ENCODE results near the gene TDP2. TPM values are rescaled to one million over a fixed set of nuclear protein-coding genes. Genes with fewer than 3 reads are reported as not detected.
A peak's percentile ranks its signal among the peaks of the same experiment; 100 is the strongest.

TDP2 gene
- total RNA-seq, 4 donors from 2014 or later: 25.2 to 44.4 (median 37.6) TPM

GRCh38 chr6:24649691-24650090 is 17.0 kb downstream of the TDP2 start:
- Histone ChIP-seq H3K4me1 (peaks cover 4 to 16% (median 6%) of the 10 kb centered on the region in 4 donors), H3K36me3 (peaks cover 0 to 52% (median 33%) of the 10 kb centered on the region in 4 donors), H3K27me3 (no peaks in the 10 kb centered on the region), H3K9me3 (no peaks in the 10 kb centered on the region), H3K27ac (replicated peaks in 1 of 4) (no peak overlapping the region), H3K4me3 (no peak overlapping the region)
- no peak for DNase-seq (ENCODE audit: extremely low spot score)
- 75% methylated on average over 2 of the region's 2 CpGs for WGBS
- intact Hi-C loops (cut with DNase I): no loop called here
- no peak for TF ChIP-seq POLR2A (IDR thresholded peaks at IDR 0.05; ENCODE audit: low read depth)
- TF ChIP-seq CTCF (IDR thresholded peaks at IDR 0.05): no peak
- no peak for TF ChIP-seq POLR2AphosphoS5 (IDR thresholded peaks at IDR 0.05)
- TF ChIP-seq EP300 (IDR thresholded peaks at IDR 0.05): no peak

DNA sequence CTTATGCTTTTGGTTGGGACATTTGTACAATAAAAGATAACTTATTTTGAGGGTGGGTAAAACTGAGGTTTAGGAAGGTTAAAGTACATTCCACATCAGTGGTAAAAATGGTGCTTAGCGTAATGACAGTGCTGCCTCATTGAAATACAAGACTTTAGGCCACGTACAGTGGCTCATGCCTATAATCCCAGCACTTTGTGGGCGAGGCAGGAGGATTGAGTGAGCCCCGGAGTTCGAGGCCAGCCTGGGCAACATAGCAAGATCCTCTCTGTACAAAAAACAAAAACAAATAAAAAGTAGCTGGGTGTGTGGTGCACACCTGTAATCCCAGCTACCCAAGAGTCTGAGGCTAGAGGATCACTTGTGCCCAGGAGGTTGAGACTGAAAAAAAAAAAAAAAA is 18.4 kb downstream of the TDP2 start:
- Histone ChIP-seq H3K36me3 (peaks cover 0 to 38% (median 28%) of the 10 kb centered on the region in 4 donors), H3K4me3 (no peak overlapping the region), H3K27ac (replicated peaks in 1 of 4) (no peak overlapping the region), H3K4me1 (peaks cover 4 to 16% (median 6%) of the 10 kb centered on the region in 4 donors), H3K27me3 (peaks cover 0 to 8% (median 2%) of the 10 kb centered on the region in 4 donors), H3K9me3 (no peaks in the 10 kb centered on the region)
- intact Hi-C loops (cut with DNase I): no loop called here
- 96% methylated on average over 5 of the region's 5 CpGs for WGBS
- TF ChIP-seq EP300 (IDR thresholded peaks at IDR 0.05): no peak
- no peak for TF ChIP-seq POLR2A (IDR thresholded peaks at IDR 0.05; ENCODE audit: low read depth)
- TF ChIP-seq CTCF (IDR thresholded peaks at IDR 0.05): no peak
- TF ChIP-seq POLR2AphosphoS5 (IDR thresholded peaks at IDR 0.05): no peak
- DNase-seq (ENCODE audit: extremely low spot score): no peak

GRCh38 chr6:24646771-24647170 is 19.9 kb downstream of the TDP2 start:
- no peak for TF ChIP-seq EP300 (IDR thresholded peaks at IDR 0.05)
- no peak for TF ChIP-seq CTCF (IDR thresholded peaks at IDR 0.05)
- no peak for TF ChIP-seq POLR2A (IDR thresholded peaks at IDR 0.05; ENCODE audit: low read depth)
- TF ChIP-seq POLR2AphosphoS5 (IDR thresholded peaks at IDR 0.05): no peak
- Histone ChIP-seq H3K9me3 (no peaks in the 10 kb centered on the region), H3K4me1 (peaks cover 4 to 16% (median 6%) of the 10 kb centered on the region in 4 donors), H3K36me3 (peaks cover 0 to 23% (median 15%) of the 10 kb centered on the region in 4 donors), H3K4me3 (peak overlapping the region in 1 of 4 donors; percentile 68), H3K27me3 (peaks cover 0 to 8% (median 2%) of the 10 kb centered on the region in 4 donors), H3K27ac (replicated peaks in 1 of 4) (no peak overlapping the region)
- intact Hi-C loops (cut with DNase I): no loop called here
- DNase-seq (ENCODE audit: extremely low spot score): no peak
- WGBS: 78% methylated on average over 8 of the region's 8 CpGs

GRCh38 chr6:24644377-24644776 is 22.3 kb downstream of the TDP2 start:
- Histone ChIP-seq H3K36me3 (peaks cover 0 to under 1% (median 0%) of the 10 kb centered on the region in 4 donors), H3K9me3 (no peaks in the 10 kb centered on the region), H3K4me1 (peaks cover 4 to 16% (median 6%) of the 10 kb centered on the region in 4 donors), H3K4me3 (no peak overlapping the region), H3K27ac (replicated peaks in 1 of 4) (no peak overlapping the region), H3K27me3 (peaks cover 0 to 12% (median 2%) of the 10 kb centered on the region in 4 donors)
- 81% methylated on average over 4 of the region's 4 CpGs for WGBS
- intact Hi-C loops (cut with DNase I): no loop called here
- TF ChIP-seq POLR2A (IDR thresholded peaks at IDR 0.05; ENCODE audit: low read depth): no peak
- no peak for TF ChIP-seq POLR2AphosphoS5 (IDR thresholded peaks at IDR 0.05)
- TF ChIP-seq CTCF (IDR thresholded peaks at IDR 0.05): no peak
- TF ChIP-seq EP300 (IDR thresholded peaks at IDR 0.05): no peak
- no peak for DNase-seq (ENCODE audit: extremely low spot score)

DNA sequence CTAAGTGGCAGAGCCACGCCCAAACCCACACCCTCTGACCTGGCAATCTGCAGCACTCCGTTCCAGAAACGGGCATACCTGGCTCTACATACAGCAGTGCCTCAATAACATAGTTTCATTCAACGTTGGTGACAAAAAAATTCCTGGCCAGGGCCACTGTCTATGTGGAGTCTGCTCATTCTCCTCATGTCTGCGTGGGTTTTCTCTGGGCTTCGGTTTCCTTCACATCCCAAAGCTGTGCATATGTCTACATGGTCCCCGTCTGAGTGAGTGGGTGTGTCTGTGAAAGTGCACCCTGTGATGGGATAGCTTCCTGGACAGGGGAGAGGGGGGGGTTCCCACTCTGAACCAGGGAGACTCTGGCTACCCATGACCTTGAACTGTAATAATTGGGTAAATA is 22.8 kb downstream of the TDP2 start:
- WGBS: 77% methylated on average over 7 of the region's 7 CpGs

More for the DNA sequence above, 22.8 kb downstream of the TDP2 start:
- peaks cover 0 to 12% (median 2%) of the 10 kb centered on the region in 4 donors for H3K27me3 ChIP-seq
- no peak overlapping the region for H3K4me3 ChIP-seq
- TF ChIP-seq POLR2AphosphoS5 (IDR thresholded peaks at IDR 0.05) (no peak), EP300 (IDR thresholded peaks at IDR 0.05) (no peak), POLR2A (IDR thresholded peaks at IDR 0.05; ENCODE audit: low read depth) (no peak), CTCF (IDR thresholded peaks at IDR 0.05) (no peak)
- no peaks in the 10 kb centered on the region for H3K36me3 ChIP-seq
- peaks cover 4 to 16% (median 6%) of the 10 kb centered on the region in 4 donors for H3K4me1 ChIP-seq
- intact Hi-C loops (cut with DNase I): no loop called here
- H3K27ac ChIP-seq (replicated peaks in 1 of 4): no peak overlapping the region
- H3K9me3 ChIP-seq: no peaks in the 10 kb centered on the region
- DNase-seq (ENCODE audit: extremely low spot score): no peak
